Right lobe of liver (tissue), 4 donors: ENCODE data around the gene DBF4.
"Not testable (repeated sequence)": the region's sequence is repeated elsewhere in the genome, so short reads cannot be mapped to it uniquely, and the experiment has no call there.

Experiments
- POLR2A ChIP-seq: fragments of 450-650 bp; IDR thresholded peaks from one replicate; pipeline ENCODE4 v1.6.1; 2017; ENCODE audit warnings: antibody characterized with exemption, mild to moderate bottlenecking
- TF ChIP-seq, protein P1 (sequence below), 4 donors: fragments of 200-600 bp in 3 of 4; fragments of 450-650 bp in 1 of 4; IDR thresholded peaks; one replicate each; pipeline versions ENCODE4 v1.5.1 to v1.8.0; 2016 to 2022; ENCODE audit warnings: antibody characterized with exemption in 4 of 4, mild to moderate bottlenecking in 2 of 4
- donor health status: DM: no; HTN: no; CAD: no.
- donor health status: DM: no; HTN: no; CAD: no.
- donor health status: DM: no; HTN: yes; CAD: no.

DNA sequence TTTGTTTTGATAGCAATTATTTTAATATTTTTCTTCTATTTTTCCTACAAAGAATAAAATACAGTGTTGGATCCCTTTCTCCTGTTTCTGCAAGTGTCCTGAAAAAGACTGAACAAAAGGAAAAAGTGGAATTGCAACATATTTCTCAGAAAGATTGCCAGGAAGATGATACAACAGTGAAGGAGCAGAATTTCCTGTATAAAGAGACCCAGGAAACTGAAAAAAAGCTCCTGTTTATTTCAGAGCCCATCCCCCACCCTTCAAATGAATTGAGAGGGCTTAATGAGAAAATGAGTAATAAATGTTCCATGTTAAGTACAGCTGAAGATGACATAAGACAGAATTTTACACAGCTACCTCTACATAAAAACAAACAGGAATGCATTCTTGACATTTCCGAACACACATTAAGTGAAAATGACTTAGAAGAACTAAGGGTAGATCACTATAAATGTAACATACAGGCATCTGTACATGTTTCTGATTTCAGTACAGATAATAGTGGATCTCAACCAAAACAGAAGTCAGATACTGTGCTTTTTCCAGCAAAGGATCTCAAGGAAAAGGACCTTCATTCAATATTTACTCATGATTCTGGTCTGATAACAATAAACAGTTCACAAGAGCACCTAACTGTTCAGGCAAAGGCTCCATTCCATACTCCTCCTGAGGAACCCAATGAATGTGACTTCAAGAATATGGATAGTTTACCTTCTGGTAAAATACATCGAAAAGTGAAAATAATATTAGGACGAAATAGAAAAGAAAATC, 31.0 kb downstream of the DBF4 start:
- TF ChIP-seq, protein P1, sequence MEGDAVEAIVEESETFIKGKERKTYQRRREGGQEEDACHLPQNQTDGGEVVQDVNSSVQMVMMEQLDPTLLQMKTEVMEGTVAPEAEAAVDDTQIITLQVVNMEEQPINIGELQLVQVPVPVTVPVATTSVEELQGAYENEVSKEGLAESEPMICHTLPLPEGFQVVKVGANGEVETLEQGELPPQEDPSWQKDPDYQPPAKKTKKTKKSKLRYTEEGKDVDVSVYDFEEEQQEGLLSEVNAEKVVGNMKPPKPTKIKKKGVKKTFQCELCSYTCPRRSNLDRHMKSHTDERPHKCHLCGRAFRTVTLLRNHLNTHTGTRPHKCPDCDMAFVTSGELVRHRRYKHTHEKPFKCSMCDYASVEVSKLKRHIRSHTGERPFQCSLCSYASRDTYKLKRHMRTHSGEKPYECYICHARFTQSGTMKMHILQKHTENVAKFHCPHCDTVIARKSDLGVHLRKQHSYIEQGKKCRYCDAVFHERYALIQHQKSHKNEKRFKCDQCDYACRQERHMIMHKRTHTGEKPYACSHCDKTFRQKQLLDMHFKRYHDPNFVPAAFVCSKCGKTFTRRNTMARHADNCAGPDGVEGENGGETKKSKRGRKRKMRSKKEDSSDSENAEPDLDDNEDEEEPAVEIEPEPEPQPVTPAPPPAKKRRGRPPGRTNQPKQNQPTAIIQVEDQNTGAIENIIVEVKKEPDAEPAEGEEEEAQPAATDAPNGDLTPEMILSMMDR (IDR thresholded peaks at IDR 0.05), result not testable (repeated sequence)
- TF ChIP-seq POLR2A, result not testable (repeated sequence)
